ENCODE results near the gene NCLN.

DNA sequence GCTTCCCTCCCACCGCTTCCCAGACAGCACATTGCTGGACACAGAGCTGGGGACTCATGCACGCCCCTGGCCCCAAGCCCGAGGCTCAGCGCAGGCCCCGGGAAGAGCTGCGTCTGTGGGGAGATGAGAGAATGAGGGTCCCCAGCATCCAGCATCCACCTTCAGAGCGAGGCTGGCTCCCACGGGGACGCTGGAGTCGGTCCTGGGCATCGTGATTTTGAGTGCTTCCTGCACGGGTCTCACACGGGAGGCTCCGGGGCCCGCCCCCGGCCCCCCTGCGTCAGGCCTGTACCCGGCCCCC lies 4.7 kb downstream of the NCLN start:
- no peak for TF ChIP-seq EZH2 (IDR thresholded peaks at IDR 0.05; ENCODE audit: borderline replicate concordance, low read length)
- TF ChIP-seq, protein P1, sequence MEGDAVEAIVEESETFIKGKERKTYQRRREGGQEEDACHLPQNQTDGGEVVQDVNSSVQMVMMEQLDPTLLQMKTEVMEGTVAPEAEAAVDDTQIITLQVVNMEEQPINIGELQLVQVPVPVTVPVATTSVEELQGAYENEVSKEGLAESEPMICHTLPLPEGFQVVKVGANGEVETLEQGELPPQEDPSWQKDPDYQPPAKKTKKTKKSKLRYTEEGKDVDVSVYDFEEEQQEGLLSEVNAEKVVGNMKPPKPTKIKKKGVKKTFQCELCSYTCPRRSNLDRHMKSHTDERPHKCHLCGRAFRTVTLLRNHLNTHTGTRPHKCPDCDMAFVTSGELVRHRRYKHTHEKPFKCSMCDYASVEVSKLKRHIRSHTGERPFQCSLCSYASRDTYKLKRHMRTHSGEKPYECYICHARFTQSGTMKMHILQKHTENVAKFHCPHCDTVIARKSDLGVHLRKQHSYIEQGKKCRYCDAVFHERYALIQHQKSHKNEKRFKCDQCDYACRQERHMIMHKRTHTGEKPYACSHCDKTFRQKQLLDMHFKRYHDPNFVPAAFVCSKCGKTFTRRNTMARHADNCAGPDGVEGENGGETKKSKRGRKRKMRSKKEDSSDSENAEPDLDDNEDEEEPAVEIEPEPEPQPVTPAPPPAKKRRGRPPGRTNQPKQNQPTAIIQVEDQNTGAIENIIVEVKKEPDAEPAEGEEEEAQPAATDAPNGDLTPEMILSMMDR (IDR thresholded peaks at IDR 0.05; ENCODE audit: low read length), result no peak
